GM12878 (cell line): ENCODE measurements around the gene SRP14. TPM values are rescaled to one million over a fixed set of nuclear protein-coding genes. Genes with fewer than 3 reads are reported as not detected.

Experiments
- ATAC-seq: fragments of 200-7000 bp; cut with Tn5 transposase; 3 replicates; pipeline ENCODE4 v1.9.1; 2020; ENCODE audit warnings: mild to moderate bottlenecking, moderate library complexity
- BruUV-seq: library from RNA; stranded (reverse); fragments of 400-500 nt; replicated peaks from 2 replicates; lab custom pipeline; 2021; lab: Mats Ljungman, UMichigan
- CTCF ChIA-PET: fragments of 300-600 bp; sonication (Branson Sonifier 250); formaldehyde crosslinking; extraction: SDS; loops from one replicate; lab custom pipeline; 2021; ENCODE audit warnings: inconsistent platforms; lab: Yijun Ruan, JAX
- POLR2A ChIA-PET: fragments of 350-600 bp; formaldehyde crosslinking; extraction: SDS; loops from one replicate; lab custom pipeline; 2021; ENCODE audit warnings: inconsistent platforms; lab: Charles Lee
- RAD21 ChIA-PET: fragments of 300-600 bp; sonication (Branson Sonifier 250); formaldehyde crosslinking; loops from one replicate; lab custom pipeline; 2023; ENCODE audit warnings: antibody characterized with exemption; ENCODE audit not compliant: unreplicated experiment; lab: Charles Lee
- SMC1A ChIA-PET: fragments of 300-600 bp; sonication (Branson Sonifier 250); formaldehyde crosslinking; loops from one replicate; lab custom pipeline; 2023; ENCODE audit not compliant: unreplicated experiment, uncharacterized antibody; lab: Charles Lee
- DNase-seq: peaks from one replicate; pipeline ENCODE4 v3.0.0-alpha.2; 2011; ENCODE audit warnings: low read depth, low spot score
- FAIRE-seq: peaks from 3 replicates; lab custom pipeline; 2011; peaks lifted over from hg19 to GRCh38; lab: Jason Lieb, UNC
- H2AFZ ChIP-seq: 2 replicates; pipeline ENCODE4 v1.6.0; 2011; ENCODE audit warnings: low read depth, low read length, control low read depth; ENCODE audit not compliant: control insufficient read depth
- H3K27ac ChIP-seq: 2 replicates; pipeline ENCODE4 v1.5.1; 2011; ENCODE audit warnings: control low read depth; ENCODE audit not compliant: control insufficient read depth, insufficient read depth
- H3K27me3 ChIP-seq, 2 experiments: replicated peaks in 1 of 2; 2 replicates each; pipeline versions ENCODE4 v1.6.0 to v1.6.1; 2011; ENCODE audit warnings: low read length in 1 of 2; ENCODE audit not compliant: control insufficient read depth in 2 of 2, insufficient read depth in 2 of 2
- H3K36me3 ChIP-seq, 2 experiments: 2 replicates each; pipeline ENCODE4 v1.5.1; 2011; ENCODE audit warnings: low read length in 1 of 2; ENCODE audit not compliant: control insufficient read depth in 2 of 2, insufficient read depth in 2 of 2
- H3K4me1 ChIP-seq: 2 replicates; pipeline ENCODE4 v1.6.1; 2011; ENCODE audit warnings: mild to moderate bottlenecking, low read length, moderate library complexity, mixed read lengths; ENCODE audit not compliant: control insufficient read depth, insufficient read depth
- H3K4me2 ChIP-seq: 2 replicates; pipeline ENCODE4 v1.6.0; 2011; ENCODE audit warnings: control low read depth; ENCODE audit not compliant: control insufficient read depth, insufficient read depth
- H3K4me3 ChIP-seq: fragments of 200-600 bp; sonication (generic); 2 replicates; pipeline ENCODE4 v1.5.1; 2016
- H3K79me2 ChIP-seq: 2 replicates; pipeline ENCODE4 v1.6.0; 2011; ENCODE audit warnings: low read length; ENCODE audit not compliant: control insufficient read depth, insufficient read depth
- H3K9ac ChIP-seq: 2 replicates; pipeline ENCODE4 v1.8.0; 2011; ENCODE audit warnings: low read length, control low read depth, mixed read lengths; ENCODE audit not compliant: control insufficient read depth, insufficient read depth
- H3K9me3 ChIP-seq: replicated peaks from 3 replicates; pipeline ENCODE4 v1.5.1; 2011; ENCODE audit warnings: mild to moderate bottlenecking, low read length; ENCODE audit not compliant: control insufficient read depth, insufficient read depth
- H4K20me1 ChIP-seq: 2 replicates; pipeline ENCODE4 v1.6.0; 2011; ENCODE audit not compliant: control insufficient read depth, insufficient read depth
- BHLHE40 ChIP-seq, 2 experiments: fragments of 450-650 bp in 1 of 2; IDR thresholded peaks; 2 replicates each; pipeline ENCODE4 v1.6.1; 2011 to 2017; ENCODE audit warnings: low read depth in 2 of 2, borderline replicate concordance in 1 of 2, improper control_type of control experiment in 1 of 2, low read length in 1 of 2, mild to moderate bottlenecking in 1 of 2
- CREM ChIP-seq: IDR thresholded peaks from 2 replicates; pipeline ENCODE4 v1.6.1; 2014; ENCODE audit warnings: antibody characterized with exemption, low read depth
- GABPA ChIP-seq: IDR thresholded peaks from 2 replicates; pipeline ENCODE4 v1.6.1; 2014; ENCODE audit warnings: antibody characterized with exemption, low read depth, mild to moderate bottlenecking, inconsistent platforms
- JUNB ChIP-seq: IDR thresholded peaks from 2 replicates; pipeline ENCODE4 v1.6.1; 2016; ENCODE audit warnings: antibody characterized with exemption, mild to moderate bottlenecking
- MTA2 ChIP-seq: fragments of 450-650 bp; IDR thresholded peaks from 2 replicates; pipeline ENCODE4 v1.6.1; 2016; ENCODE audit warnings: low read depth, mild to moderate bottlenecking, moderate library complexity
- MYB ChIP-seq: fragments of 150-350 bp; IDR thresholded peaks from 2 replicates; pipeline ENCODE4 v1.6.1; 2014; ENCODE audit warnings: mild to moderate bottlenecking, low read depth, low read length, borderline replicate concordance
- NR2F1 ChIP-seq: fragments of 450-650 bp; conservative IDR thresholded peaks from 2 replicates; pipeline ENCODE4 v1.6.1; 2017; ENCODE audit warnings: mild to moderate bottlenecking
- POLR2AphosphoS2 ChIP-seq: IDR thresholded peaks from 2 replicates; pipeline ENCODE4 v1.6.1; 2011; ENCODE audit warnings: low read depth, mild to moderate bottlenecking, low read length, improper control_type of control experiment, moderate library complexity
- RCOR1 ChIP-seq: conservative IDR thresholded peaks from 2 replicates; pipeline ENCODE4 v1.6.1; 2012; ENCODE audit warnings: low read depth, low read length, improper control_type of control experiment
- TCF3 ChIP-seq: IDR thresholded peaks from 2 replicates; pipeline ENCODE4 v1.6.1; 2012; ENCODE audit warnings: low read depth, mild to moderate bottlenecking, low read length, borderline replicate concordance; ENCODE audit not compliant: insufficient read depth
- ZBED1 ChIP-seq: IDR thresholded peaks from 2 replicates; pipeline ENCODE4 v1.6.1; 2016; ENCODE audit warnings: borderline replicate concordance
- ZBTB33 ChIP-seq: fragments of 450-650 bp; IDR thresholded peaks from 2 replicates; pipeline ENCODE4 v1.6.1; 2017; ENCODE audit warnings: mild to moderate bottlenecking
- ZNF592 ChIP-seq: fragments of 450-650 bp; IDR thresholded peaks from 2 replicates; pipeline ENCODE4 v1.6.1; 2017; ENCODE audit warnings: mild to moderate bottlenecking, moderate library complexity
- WGBS: methylation state at CpG from one replicate; pipeline ENCODE4 v1.1.6; 2016; ENCODE audit warnings: low lambda C conversion rate; ENCODE audit not compliant: insufficient replicate concordance, insufficient coverage; ENCODE audit errors: missing lambda C conversion rate; 5-methylcytosine and 5-hydroxymethylcytosine counted together
- in situ Hi-C: fragments of 300-500 bp; cut with MboI; formaldehyde crosslinking; loops from 9 replicates; pipeline ENCODE4 v1.14.3; 2018; ENCODE audit warnings: mixed read lengths
- intact Hi-C: fragments of 100-400 bp; cut with micrococcal nuclease; formaldehyde crosslinking; loops from one replicate; pipeline ENCODE4 v1.14.2; 2022; ENCODE audit not compliant: unreplicated experiment
- polyA plus RNA-seq, 11 experiments: library from polyadenylated mRNA; depleted of rRNA in 4 of 11; unstranded in 6 of 11; stranded (reverse) in 5 of 11; fragments of >200 nt; fragmentation: Nextera tagmentation in 4 of 11; fragmentation: Illumina TruSeq in 1 of 11; extraction: Ambion mirVana in 4 of 11; extraction: Trizol in 1 of 11; gene quantifications; 1 replicate in 1 of 11; 2 replicates in 10 of 11; pipeline versions ENCODE4 v1.2.1 to v1.2.3, GENCODE V29; 2011 to 2016; ENCODE audit warnings: inconsistent platforms in 2 of 11, missing spikeins in 2 of 11, low read depth in 1 of 11
- total RNA-seq, 4 experiments: library from RNA; depleted of rRNA in 3 of 4; stranded (reverse); fragments of >200 nt in 3 of 4; fragmentation: Illumina TruSeq in 1 of 4; extraction: Trizol in 1 of 4; gene quantifications; 2 replicates each; pipeline versions ENCODE4 v1.2.1 to v1.2.3, GENCODE V29; 2013 to 2021

The SRP14 gene
- total and polyA plus RNA-seq, 10 of the 15 experiments (the other 5 are each of a cell fraction or from before 2014, with no cell fraction given), result 141 to 1,182 (median 493) TPM

GRCh38 chr15:40006646-40007045, 32.3 kb downstream of the SRP14 start:
- H3K9ac ChIP-seq, result no peak overlapping the region
- ATAC-seq (no peak), FAIRE-seq (no peak), DNase-seq (no peak)
- H3K4me1 ChIP-seq, result no peaks in the 10 kb centered on the region
- no peaks in the 10 kb centered on the region for H4K20me1 ChIP-seq
- ChIA-PET RAD21 (no interaction called here), POLR2A (no interaction called here), CTCF (interaction anchor here (0.9 to 1.1 kb wide), 2 partner anchors 16 to 219 kb away, joined by 3 read pairs; no protein-coding TSS in a partner anchor), SMC1A (interaction anchor here (2.8 kb wide), 1 partner anchor 12 kb away, joined by 6 read pairs; no protein-coding TSS in a partner anchor)
- in situ Hi-C loops, result no loop called here
- no peaks in the 10 kb centered on the region for H3K9me3 ChIP-seq
- H3K79me2 ChIP-seq, result no peaks in the 10 kb centered on the region
- 98% methylated on average over 2 of the region's 2 CpGs for WGBS
- TF ChIP-seq BHLHE40 (IDR thresholded peaks at IDR 0.05; ENCODE audit: borderline replicate concordance in 1 of 2, low read depth in 2 of 2, low read length in 1 of 2) (no peak), ZBED1 (no peak), ZBTB33 (no peak), MYB (no peak), NR2F1 (no peak), CREM (no peak), GABPA (no peak), POLR2AphosphoS2 (no peak), ZNF592 (no peak), TCF3 (no peak), MTA2 (no peak), RCOR1 (no peak), JUNB (no peak)
- H3K4me3 ChIP-seq, result no peak overlapping the region
- no TSS peak for BruUV-seq
- H3K27me3 ChIP-seq, result no peaks in the 10 kb centered on the region
- peaks cover 4 to 11% of the 10 kb centered on the region in 2 experiments for H3K36me3 ChIP-seq
- H3K27ac ChIP-seq, result no peak overlapping the region
- H3K4me2 ChIP-seq, result no peak overlapping the region
- intact Hi-C loops, result no loop called here
- H2AFZ ChIP-seq, result no peak overlapping the region
